8988T (cell line): ENCODE results near the gene AP3B1.

ENCODE experiments used
- DNase-seq: peaks from one replicate; pipeline ENCODE4 v3.0.0; 2011

Gene AP3B1

GRCh38 chr5:77958642-77959330 lies 335.7 kb downstream of the AP3B1 start:
- no peak for DNase-seq

DNA sequence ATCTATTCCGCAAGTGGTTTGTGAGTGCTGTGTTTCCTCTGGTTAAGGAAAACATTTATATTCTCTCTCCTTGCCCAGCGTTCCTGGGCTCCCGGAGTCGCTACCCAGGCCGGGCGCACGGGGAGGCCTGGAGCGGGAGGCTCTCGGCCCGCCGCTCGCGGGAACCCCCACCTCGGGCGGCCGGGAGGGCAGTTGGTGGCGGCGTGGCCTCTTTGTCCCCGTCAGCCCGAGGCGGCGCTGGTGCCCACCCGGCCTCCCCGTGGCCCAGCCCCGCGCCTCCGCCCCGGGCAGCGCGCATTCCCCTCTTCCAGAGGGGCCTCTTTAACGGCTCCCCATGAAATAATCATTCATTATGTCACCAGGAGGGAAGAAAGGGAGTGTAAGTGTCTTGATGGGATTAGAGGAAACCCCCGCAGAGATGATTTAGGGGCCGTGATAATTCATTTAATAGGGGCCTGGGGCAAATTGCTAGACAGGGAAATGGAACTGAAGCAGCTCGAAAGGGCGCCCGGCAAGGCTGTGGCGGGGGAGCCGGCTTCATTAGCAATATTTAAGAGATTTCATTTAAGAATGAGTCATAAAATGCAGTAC lies 336.5 kb downstream of the AP3B1 start:
- no peak for DNase-seq

DNA sequence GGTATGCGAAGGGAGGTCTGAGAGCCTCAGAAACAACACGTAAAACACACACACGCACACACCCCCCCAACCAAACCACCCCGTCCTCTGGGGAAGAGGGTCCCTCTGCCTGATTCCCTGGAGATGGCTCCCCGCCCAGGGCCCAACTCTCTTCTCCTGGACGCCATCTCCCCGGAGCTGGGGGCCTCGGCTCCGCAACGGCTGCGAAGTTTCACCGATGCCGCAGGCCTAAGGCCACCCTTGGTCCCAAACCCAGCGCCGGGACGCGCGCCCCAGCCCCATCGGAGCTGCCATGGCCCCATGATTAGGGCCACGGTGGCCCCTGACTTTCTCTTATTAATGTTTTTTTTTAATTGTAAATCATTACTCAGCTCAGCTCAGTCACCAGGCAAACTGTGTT lies 337.0 kb downstream of the AP3B1 start:
- no peak for DNase-seq

GRCh38 chr5:77957081-77957480 lies 337.4 kb downstream of the AP3B1 start:
- no peak for DNase-seq

- DNase-seq = no peak
These were observed 338.9 kb downstream of the AP3B1 start for GRCh38 chr5:77955577-77955976.

- no peak for DNase-seq
These were observed 341.1 kb downstream of the AP3B1 start for GRCh38 chr5:77953374-77953773.

DNA sequence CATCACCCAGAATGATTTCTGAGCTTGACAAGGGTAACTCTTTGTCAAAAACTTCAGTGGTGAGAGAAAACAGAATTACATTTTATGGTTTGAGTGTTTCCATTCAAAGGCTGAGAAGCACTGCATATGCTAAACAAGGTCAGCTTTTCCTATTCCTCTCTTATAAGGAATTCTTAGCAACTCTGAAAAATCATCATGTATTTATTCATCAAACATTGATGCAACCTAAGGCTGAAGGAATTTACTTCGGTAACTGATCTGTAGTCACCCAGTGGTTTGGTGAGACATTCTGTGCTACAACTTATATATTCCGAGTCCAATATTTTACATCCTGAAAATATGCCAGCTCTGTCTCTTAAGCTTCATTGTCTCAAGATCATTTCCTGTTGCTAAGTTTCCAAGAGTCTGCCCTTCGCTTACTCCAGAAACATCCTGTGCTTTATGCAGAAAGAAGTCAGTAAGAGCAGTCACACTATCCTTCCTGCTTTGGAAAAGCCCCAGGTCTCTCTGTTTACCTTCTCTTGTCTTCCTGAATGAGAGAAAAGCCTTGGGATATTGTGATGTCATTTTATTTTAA lies 341.8 kb downstream of the AP3B1 start:
- no peak for DNase-seq
